SKM-1 (cell line): Measurements from ENCODE around the gene SRRM1.
"Not testable (repeated sequence)": the region's sequence is repeated elsewhere in the genome, so short reads cannot be mapped to it uniquely, and the experiment has no call there.

Source experiments
- DNase-seq: peaks from one replicate; lab custom pipeline; 2025; ENCODE audit not compliant: unreplicated experiment; lab: John Stamatoyannopoulos, UW

Gene SRRM1

DNA sequence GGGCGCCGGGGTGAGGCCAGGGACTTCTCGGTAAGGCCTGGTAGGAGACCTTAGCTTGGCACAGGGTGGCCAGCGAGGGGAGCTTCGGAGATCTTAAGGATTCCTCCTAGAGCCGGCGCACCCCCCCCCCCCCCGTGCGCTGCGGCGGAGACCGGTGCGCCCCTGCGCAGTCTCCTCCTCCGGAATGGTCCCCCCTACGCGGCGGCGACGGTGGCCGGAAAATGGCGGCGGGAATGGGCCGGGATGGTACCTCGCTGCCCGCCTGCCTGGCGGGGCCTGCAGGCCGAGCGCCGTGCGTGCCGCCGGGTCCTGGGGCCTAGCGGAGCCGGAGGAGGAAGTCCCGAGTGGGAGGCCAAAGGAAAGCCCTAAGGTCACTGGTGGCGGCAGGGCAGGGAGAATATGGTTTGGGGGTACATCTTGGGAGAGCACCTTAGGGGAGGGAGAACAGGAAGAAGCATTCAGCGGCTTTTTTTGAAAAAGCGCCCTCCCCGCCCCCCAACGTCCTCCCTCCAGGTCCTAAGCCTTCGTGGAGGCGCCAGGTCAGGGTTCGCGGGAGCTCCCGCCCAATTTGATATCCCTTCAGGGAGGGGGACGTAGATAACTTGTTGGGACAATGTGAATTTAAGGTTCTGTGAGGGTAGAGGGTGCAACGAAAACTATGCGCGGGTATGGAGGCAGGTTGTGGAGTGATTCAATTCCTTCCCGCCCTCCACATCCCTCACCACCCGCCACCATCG lies 429 bp downstream of the SRRM1 start:
- DNase-seq: no peak

GRCh38 chr1:24644100-24644384 lies 940 bp downstream of the SRRM1 start:
- no peak for DNase-seq

- no peak for DNase-seq
Measured at GRCh38 chr1:24648919-24649318, 5.8 kb downstream of the SRRM1 start.

DNA sequence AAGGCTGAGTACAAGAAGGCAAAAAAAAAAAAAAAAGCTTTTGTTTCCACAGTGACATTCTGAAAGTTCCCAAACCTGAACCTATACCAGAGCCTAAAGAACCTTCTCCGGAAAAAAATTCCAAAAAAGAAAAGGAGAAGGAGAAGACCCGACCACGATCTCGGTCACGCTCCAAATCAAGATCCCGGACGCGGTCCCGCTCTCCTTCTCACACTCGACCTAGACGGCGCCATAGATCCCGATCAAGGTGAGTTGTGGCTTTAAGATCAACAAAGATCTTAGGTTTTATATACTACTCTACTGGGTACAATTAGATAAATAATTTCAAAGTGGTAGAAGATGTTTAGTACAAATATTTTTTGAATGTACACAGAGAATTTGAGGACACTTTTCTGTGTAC lies 9.3 kb downstream of the SRRM1 start:
- no peak for DNase-seq

DNA sequence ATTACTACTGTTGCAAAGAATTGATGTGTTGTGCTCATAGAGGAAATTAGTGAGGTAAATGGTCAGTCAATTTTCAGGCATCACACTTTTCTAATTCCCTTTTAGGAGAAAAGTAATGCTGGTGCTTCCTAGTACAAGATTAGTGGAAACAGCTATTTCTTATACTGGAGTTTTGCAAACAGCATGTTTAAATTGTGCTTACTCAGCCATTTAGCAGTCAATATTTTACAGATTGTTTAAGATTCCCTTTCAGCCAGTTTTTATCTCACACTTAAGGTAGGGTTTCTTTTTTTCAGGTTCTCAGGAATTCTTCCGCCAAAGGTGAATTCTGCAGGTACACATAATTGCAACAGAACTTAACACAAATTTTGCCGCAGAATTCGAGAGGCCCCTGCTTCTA lies 10.9 kb downstream of the SRRM1 start:
- DNase-seq: no peak

- DNase-seq: no peak
Measured at GRCh38 chr1:24656046-24656445, 12.9 kb downstream of the SRRM1 start.

GRCh38 chr1:24657781-24658180 lies 14.7 kb downstream of the SRRM1 start:
- no peak for DNase-seq

DNA sequence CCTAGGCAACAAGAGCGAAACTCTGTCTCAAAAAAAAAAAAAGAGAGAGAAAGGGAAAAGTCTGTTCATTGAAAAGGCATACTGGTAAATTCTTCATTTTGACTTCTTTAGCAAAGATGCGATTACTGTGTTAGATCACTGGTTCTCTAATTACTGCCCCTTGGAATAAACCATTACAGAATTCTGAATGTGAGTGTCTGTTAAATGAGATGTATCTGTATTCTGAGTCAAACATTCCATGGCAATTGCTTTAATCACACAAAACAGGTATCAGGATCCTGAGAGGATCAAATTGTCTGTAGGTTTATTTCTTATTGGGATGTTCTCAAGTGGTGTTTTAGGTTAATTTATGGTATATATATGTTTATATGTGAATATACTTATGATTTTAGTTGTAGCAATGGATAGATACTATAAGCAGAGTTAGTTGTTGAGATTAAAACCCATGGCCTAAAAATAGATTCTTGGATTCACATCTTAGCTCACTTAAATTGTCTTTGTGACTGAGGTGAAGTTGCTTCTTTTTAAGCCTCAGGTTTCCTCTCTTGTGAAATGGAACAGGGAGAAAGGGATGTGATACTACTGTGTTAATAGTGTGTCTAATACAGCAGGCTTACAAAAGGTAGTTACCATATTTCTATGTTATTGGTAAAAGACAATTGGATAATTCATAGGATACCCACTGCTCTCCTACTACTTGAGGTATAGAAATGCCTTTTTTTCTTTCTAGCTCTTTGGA lies 16.2 kb downstream of the SRRM1 start:
- DNase-seq: no peak

GRCh38 chr1:24659993-24660665 lies 17.0 kb downstream of the SRRM1 start:
- DNase-seq: no peak

GRCh38 chr1:24664507-24665033 lies 21.5 kb downstream of the SRRM1 start:
- no peak for DNase-seq

- no peak for DNase-seq
Measured at GRCh38 chr1:24666794-24667193, 23.7 kb downstream of the SRRM1 start.

GRCh38 chr1:24671372-24671771 lies 28.3 kb downstream of the SRRM1 start:
- not testable (repeated sequence) for DNase-seq

DNA sequence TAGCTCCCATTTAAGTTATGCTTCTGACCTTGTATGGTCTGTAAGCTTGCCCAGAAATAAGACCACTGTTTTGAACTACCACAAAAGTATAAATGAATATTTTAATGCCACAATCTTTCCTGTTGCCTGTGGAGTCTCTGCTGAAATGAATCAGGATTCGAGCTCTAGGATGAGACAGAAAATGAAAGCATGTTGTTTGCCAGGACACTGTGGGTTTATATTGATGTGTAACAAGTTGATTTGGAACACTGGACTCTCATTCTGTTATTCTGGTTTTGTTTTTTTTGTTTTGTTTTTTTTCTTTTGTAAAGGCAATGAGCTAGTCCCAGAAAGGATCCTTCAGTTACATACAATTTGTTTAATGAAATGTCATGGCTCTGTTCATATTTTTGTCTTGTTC lies 29.6 kb downstream of the SRRM1 start:
- not testable (repeated sequence) for DNase-seq

GRCh38 chr1:24673341-24673740 lies 30.2 kb downstream of the SRRM1 start:
- DNase-seq: no peak

DNA sequence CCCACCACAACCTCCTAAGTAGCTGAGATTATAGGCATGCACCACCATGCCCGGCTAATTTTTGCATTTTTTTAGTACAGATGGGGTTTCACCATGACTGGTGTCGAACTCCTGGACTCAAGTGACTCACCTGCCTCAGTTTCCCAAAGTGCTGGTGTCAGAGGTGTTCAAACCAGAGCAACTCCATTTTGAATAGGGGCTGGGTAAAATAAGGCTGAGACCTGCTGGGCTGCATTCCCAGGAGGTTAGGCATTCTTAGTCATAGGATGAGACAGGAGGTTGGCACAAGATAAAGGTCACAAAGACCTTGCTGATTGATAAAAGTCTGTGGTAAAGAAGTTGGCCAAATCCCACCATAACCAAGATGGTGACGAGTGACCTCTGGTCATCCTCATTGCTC lies 35.3 kb downstream of the SRRM1 start:
- not testable (repeated sequence) for DNase-seq

- no peak for DNase-seq
Measured at GRCh38 chr1:24679725-24680124, 36.6 kb downstream of the SRRM1 start.

GRCh38 chr1:24683713-24684162 lies 40.6 kb downstream of the SRRM1 start:
- DNase-seq: no peak

GRCh38 chr1:24688033-24688432 lies 44.9 kb downstream of the SRRM1 start:
- DNase-seq: no peak

GRCh38 chr1:24688621-24689195 lies 45.6 kb downstream of the SRRM1 start:
- DNase-seq: peak; percentile 55

- no peak for DNase-seq
Measured at GRCh38 chr1:24691051-24691450, 47.9 kb downstream of the SRRM1 start.

- no peak for DNase-seq
Measured at GRCh38 chr1:24692351-24692980, 49.4 kb downstream of the SRRM1 start.
